A549 treated with ZK216348 at 1 μM for 4 hours (cell line): ENCODE results near the gene RPL36A. TPM values are rescaled to one million over a fixed set of nuclear protein-coding genes. Genes with fewer than 3 reads are reported as not detected.

Experiments used
- total RNA-seq: library from RNA; stranded (reverse); fragments of 200-300 nt; extraction: Qiagen RNA extraction; gene quantifications from 5 replicates; pipeline ENCODE4 v1.2.3, GENCODE V29; 2022; ENCODE audit warnings: low read depth

Gene RPL36A
- 2,300 to 3,614 TPM (median 2,500 TPM) in 5 replicates for total RNA-seq

GRCh38 chrX:101390664-101391525, at the start of gene RPL36A:
RPL36A (plus strand) TSS chrX:101391011; CDS start chrX:101391044, 33 bp downstream.

GRCh38 chrX:101348452-101349192, 42.2 kb upstream of the RPL36A start, which contains the start of gene TIMM8A:
TIMM8A (minus strand) TSS chrX:101348742; CDS start chrX:101348664, 78 bp downstream.

DNA sequence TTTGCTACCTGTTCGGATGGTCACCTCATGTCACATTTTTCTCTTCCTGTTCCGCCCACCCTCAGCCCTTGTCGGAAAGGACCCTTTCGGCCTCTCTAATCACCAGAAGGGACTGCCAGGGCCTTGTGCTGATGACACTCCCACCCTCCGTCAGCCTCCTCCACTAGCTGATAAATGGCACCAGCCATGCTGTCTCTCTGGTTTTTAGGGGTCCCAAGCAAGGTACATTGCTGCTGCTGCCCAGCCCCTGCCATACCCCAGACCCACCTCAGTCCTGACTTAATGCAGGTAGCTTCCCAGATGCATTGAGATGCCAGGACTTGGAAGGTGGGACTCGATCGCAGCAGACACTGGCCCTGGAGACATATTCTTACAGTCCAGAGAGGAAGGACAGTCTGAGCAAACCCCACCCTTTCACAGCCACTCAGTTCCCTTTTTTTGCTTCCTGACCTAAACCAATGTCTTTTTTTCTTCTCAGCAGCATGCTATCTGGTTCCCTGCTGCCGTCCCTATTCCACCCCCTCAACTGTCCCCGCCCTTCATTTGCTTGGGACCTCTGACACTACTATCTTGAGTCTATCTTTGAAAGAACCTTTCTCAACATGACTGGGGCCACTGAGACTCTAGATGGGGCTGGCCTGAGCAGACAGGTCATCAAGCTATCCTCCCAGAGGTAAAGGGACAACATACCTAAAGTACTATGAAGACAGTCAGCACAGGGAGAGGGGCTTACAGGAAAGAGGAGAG, 4.8 kb upstream of the RPL36A start, which contains the start of gene BTK:
Gene BTK (minus strand): TSS at position 397 of the 747 bp plus-strand sequence. CDS start 10,907 bp downstream, outside the sequence.

GRCh38 chrX:101407748-101408531, 17.1 kb downstream of the RPL36A start, which contains the start of the genes GLA and HNRNPH2:
GLA (minus strand) TSS chrX:101407925; CDS start chrX:101407903, 22 bp downstream.
HNRNPH2 (plus strand) TSS chrX:101408222; CDS start chrX:101411989, 3,767 bp downstream.

Other genes starting within 250 kb of the RPL36A start
- gene DRP2, start 171.2 kb upstream of the RPL36A start, total RNA-seq, result 0.19 to 0.27 TPM (median 0.22 TPM) in 5 replicates
- 0.11 TPM in 2 of 5 replicates, not detected in the others for gene TAF7L, start 99.7 kb upstream of the RPL36A start, total RNA-seq
- gene TIMM8A, start 42.3 kb upstream of the RPL36A start, total RNA-seq, result 26.1 to 29.0 TPM (median 27.4 TPM) in 5 replicates
- gene BTK, start 4.8 kb upstream of the RPL36A start, total RNA-seq, result 0.06 to 0.60 TPM (median 0.20 TPM) in 4 of 5 replicates, not detected in the other
- 171 to 203 TPM (median 176 TPM) in 5 replicates for gene GLA, start 16.9 kb downstream of the RPL36A start, total RNA-seq
- gene HNRNPH2, start 17.2 kb downstream of the RPL36A start, total RNA-seq, result 50.5 to 66.5 TPM (median 57.9 TPM) in 5 replicates
- 0.18 to 0.59 TPM (median 0.41 TPM) in 5 replicates for gene ARMCX4, start 94.4 kb downstream of the RPL36A start, total RNA-seq
- gene ARMCX1, start 159.5 kb downstream of the RPL36A start, total RNA-seq, result 0.22 to 0.51 TPM (median 0.41 TPM) in 5 replicates
- gene ARMCX6, start 227.0 kb downstream of the RPL36A start, total RNA-seq, result 40.9 to 49.9 TPM (median 46.4 TPM) in 5 replicates
- gene ARMCX3, start 232.1 kb downstream of the RPL36A start, total RNA-seq, result 15.9 to 23.5 TPM (median 22.3 TPM) in 5 replicates